Esophagus squamous epithelium (tissue), 5 donors: ENCODE measurements around the gene POU6F2. TPM values are rescaled to one million over a fixed set of nuclear protein-coding genes. Genes with fewer than 3 reads are reported as not detected.

Experiments used
- DNase-seq: peaks from one replicate; lab custom pipeline; 2025; lab: John Stamatoyannopoulos, UW
- H3K27ac ChIP-seq, 4 donors: fragments of 200-600 bp; sonication (generic); one replicate each; pipeline ENCODE4 v1.5.1; 2016 to 2019; ENCODE audit warnings: mild to moderate bottlenecking in 1 of 4
- H3K27me3 ChIP-seq, 4 donors: fragments of 200-600 bp; sonication (generic); 1 replicate in 3 of 4; 2 replicates in 1 of 4; pipeline versions ENCODE4 v1.5.1 to v1.6.0; 2017 to 2021; ENCODE audit warnings: antibody characterized with exemption in 1 of 4
- H3K36me3 ChIP-seq, 3 donors: fragments of 200-600 bp; sonication (generic); one replicate each; pipeline ENCODE4 v1.5.1; 2016 to 2019
- H3K4me1 ChIP-seq, 3 donors: fragments of 200-600 bp; sonication (generic); one replicate each; pipeline ENCODE4 v1.5.1; 2017 to 2019
- H3K4me3 ChIP-seq, 4 donors: fragments of 200-600 bp; sonication (generic); 1 replicate in 3 of 4; 2 replicates in 1 of 4; pipeline ENCODE4 v1.5.1; 2016 to 2019; ENCODE audit warnings: mild to moderate bottlenecking in 2 of 4, moderate library complexity in 1 of 4
- H3K9me3 ChIP-seq, 3 donors: fragments of 200-600 bp; sonication (generic); one replicate each; pipeline ENCODE4 v1.5.1; 2016 to 2019
- CTCF ChIP-seq, 6 experiments: fragments of 450-650 bp in 4 of 6; fragments of 200-600 bp in 2 of 6; sonication (generic) in 2 of 6; IDR thresholded peaks; one replicate each; pipeline ENCODE4 v1.5.1; 2016 to 2019; ENCODE audit warnings: antibody characterized with exemption in 6 of 6, mild to moderate bottlenecking in 4 of 6, moderate library complexity in 4 of 6
- POLR2A ChIP-seq, 4 donors: fragments of 450-650 bp; IDR thresholded peaks; one replicate each; pipeline ENCODE4 v1.6.1; 2017; ENCODE audit warnings: antibody characterized with exemption in 4 of 4, mild to moderate bottlenecking in 4 of 4, moderate library complexity in 3 of 4
- WGBS, 2 donors: methylation state at CpG; one replicate each; pipeline ENCODE4 v1.1.5; 2018; 5-methylcytosine and 5-hydroxymethylcytosine counted together
- intact Hi-C: fragments of 100-400 bp; cut with DNase I; formaldehyde crosslinking; loops from one replicate; pipeline ENCODE4 v1.15.0; 2022
- total RNA-seq, 4 donors: library from RNA; depleted of rRNA; stranded (reverse); fragments of >200 nt; gene quantifications; one replicate each; pipeline ENCODE4 v1.1.0, GENCODE V29; 2016
- donor health status: DM: yes; HTN: yes; CAD: no.

POU6F2 gene
- total RNA-seq, 4 donors from 2014 or later = 0.76 to 1.6 TPM; not detected in 2

DNA sequence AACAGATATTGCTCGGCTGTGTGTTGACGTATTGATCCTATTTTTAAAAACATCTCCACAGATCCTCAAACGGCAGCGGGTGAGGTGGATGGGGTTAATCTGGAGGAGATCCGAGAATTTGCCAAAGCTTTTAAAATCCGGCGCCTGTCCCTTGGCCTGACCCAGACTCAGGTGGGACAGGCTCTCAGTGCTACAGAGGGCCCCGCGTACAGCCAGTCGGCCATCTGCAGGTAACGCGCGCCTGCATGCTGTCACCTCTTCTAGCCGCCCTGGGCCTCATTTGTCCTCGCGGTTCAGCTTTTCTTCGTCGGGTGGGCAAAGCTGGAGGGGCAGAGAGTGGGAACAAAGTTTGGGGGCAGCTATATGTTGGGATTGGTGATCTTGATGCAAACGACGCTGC, 482.8 kb downstream of the POU6F2 start:
- no peaks in the 10 kb centered on the region for H3K9me3 ChIP-seq
- WGBS, 2 donors = 91 to 94% methylated on average over 14 to 16 of the region's 20 CpGs
- H3K27ac ChIP-seq = no peak overlapping the region
- no peak overlapping the region for H3K4me3 ChIP-seq
- no peak for DNase-seq
- peaks cover 0 to 10% (median 0%) of the 10 kb centered on the region in 4 donors for H3K27me3 ChIP-seq
- intact Hi-C loops = loop anchor here (10.0 kb wide), 2 partner anchors 526 to 666 kb away; no protein-coding TSS in a partner anchor
- no peaks in the 10 kb centered on the region for H3K36me3 ChIP-seq
- H3K4me1 ChIP-seq = peaks cover 0 to 26% (median 8%) of the 10 kb centered on the region in 3 donors
- TF ChIP-seq CTCF (IDR thresholded peaks at IDR 0.05) (no peak), POLR2A (IDR thresholded peaks at IDR 0.05) (no peak)

DNA sequence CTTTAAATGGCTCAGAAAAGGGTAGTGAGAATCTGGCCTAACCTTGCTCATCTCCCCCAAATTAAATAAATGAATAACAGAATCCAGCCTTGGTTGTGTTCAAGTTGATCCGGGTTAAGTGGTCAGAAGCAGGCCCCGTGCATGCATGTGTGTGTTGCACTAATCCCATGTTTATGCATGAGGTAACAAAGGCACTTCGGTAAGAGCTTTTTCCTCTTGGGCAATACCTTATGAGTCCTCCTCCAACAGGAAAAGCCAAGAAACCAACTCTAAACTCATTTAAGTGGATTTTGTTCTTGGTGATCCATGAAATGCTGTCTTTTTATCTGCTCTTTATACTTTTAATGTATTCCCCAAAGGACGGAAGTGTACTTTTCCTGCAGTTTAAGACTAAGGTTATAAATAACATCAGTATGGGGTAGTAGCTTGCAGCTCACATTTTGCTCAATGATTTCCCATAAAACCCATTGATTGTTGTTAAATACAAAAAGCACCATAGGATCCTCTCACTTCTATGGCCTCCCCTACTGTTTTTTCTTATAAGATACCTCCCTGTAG, 483.6 kb downstream of the POU6F2 start:
- Histone ChIP-seq H3K27me3 (peaks cover 0 to 11% (median 0%) of the 10 kb centered on the region in 4 donors), H3K9me3 (no peaks in the 10 kb centered on the region), H3K4me1 (peaks cover 0 to 31% (median 8%) of the 10 kb centered on the region in 3 donors), H3K36me3 (no peaks in the 10 kb centered on the region), H3K27ac (no peak overlapping the region), H3K4me3 (no peak overlapping the region)
- TF ChIP-seq CTCF (IDR thresholded peaks at IDR 0.05) = no peak
- TF ChIP-seq POLR2A (IDR thresholded peaks at IDR 0.05) = no peak
- intact Hi-C loops = loop anchor here (10.0 kb wide), 2 partner anchors 527 to 667 kb away; no protein-coding TSS in a partner anchor
- DNase-seq = no peak
- 54 to 55% methylated on average over 4 of the region's 4 CpGs for WGBS, 2 donors

DNA sequence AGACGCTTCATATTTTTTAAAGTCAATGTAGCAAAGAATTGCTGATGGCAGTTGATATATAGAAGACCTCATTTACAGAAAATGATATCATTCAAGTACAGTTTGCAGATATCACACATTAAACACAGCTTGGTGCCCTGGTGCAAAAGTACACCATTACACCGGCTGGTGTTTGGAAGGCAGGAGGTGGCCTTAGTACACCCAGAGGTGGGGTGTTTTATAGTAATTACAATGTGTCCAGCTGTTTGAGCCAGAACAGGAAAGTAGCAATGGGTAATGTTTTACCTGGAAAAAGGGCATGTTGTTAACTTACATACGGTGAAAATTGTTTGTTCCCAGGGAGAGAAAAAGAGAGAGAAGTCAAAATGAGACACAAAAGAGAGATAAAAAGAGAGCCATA, 485.5 kb downstream of the POU6F2 start:
- Histone ChIP-seq H3K4me1 (peaks cover 0 to 18% (median 2%) of the 10 kb centered on the region in 3 donors), H3K27me3 (peaks cover 0 to 16% (median 0%) of the 10 kb centered on the region in 4 donors), H3K9me3 (no peaks in the 10 kb centered on the region), H3K4me3 (no peak overlapping the region), H3K27ac (no peak overlapping the region), H3K36me3 (no peaks in the 10 kb centered on the region)
- 85 to 91% methylated on average over 3 of the region's 3 CpGs for WGBS, 2 donors
- DNase-seq = no peak
- no peak for TF ChIP-seq CTCF (IDR thresholded peaks at IDR 0.05)
- TF ChIP-seq POLR2A (IDR thresholded peaks at IDR 0.05) = no peak
- intact Hi-C loops = loop anchor here (10.0 kb wide), 2 partner anchors 528 to 668 kb away; no protein-coding TSS in a partner anchor

DNA sequence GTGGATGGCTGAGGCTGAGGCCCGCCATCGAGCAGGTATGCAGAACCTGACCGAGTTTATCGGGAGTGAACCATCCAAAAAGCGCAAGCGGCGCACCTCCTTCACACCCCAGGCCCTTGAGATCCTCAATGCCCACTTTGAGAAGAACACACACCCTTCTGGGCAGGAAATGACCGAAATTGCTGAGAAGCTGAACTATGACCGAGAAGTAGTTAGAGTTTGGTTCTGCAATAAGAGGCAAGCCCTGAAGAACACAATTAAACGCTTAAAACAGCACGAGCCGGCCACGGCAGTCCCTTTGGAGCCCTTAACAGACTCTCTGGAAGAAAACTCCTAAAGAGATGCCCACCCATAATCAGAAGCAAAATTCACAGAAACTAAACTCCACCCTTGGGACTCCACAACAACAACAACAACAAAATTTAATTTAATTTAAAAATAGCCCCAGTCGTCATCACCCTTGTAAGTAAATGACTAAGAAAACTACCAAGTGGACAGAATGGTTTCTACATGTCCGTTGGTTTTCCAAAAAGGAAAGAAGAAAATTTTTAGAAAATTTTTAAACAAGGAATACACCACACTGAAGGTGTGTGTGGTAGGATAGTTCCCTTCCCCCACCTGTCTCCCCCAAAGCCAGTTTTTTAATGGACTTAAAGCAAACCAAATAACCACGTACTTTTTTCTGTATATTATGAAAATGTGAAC, 486.8 kb downstream of the POU6F2 start:
- intact Hi-C loops = loop anchor here (10.0 kb wide), 2 partner anchors 530 to 670 kb away; no protein-coding TSS in a partner anchor
- no peak for TF ChIP-seq CTCF (IDR thresholded peaks at IDR 0.05)
- no peak for TF ChIP-seq POLR2A (IDR thresholded peaks at IDR 0.05)

More for the DNA sequence above, 486.8 kb downstream of the POU6F2 start:
- WGBS, 2 donors = 73 to 75% methylated on average over 16 of the region's 16 CpGs
- Histone ChIP-seq H3K4me1 (peaks cover 0 to 14% (median 0%) of the 10 kb centered on the region in 3 donors), H3K9me3 (no peaks in the 10 kb centered on the region), H3K36me3 (no peaks in the 10 kb centered on the region), H3K4me3 (no peak overlapping the region), H3K27ac (no peak overlapping the region), H3K27me3 (peaks cover 0 to 16% (median 0%) of the 10 kb centered on the region in 4 donors)
- DNase-seq = no peak
